ENCODE results near the gene RAB4A.

DNA sequence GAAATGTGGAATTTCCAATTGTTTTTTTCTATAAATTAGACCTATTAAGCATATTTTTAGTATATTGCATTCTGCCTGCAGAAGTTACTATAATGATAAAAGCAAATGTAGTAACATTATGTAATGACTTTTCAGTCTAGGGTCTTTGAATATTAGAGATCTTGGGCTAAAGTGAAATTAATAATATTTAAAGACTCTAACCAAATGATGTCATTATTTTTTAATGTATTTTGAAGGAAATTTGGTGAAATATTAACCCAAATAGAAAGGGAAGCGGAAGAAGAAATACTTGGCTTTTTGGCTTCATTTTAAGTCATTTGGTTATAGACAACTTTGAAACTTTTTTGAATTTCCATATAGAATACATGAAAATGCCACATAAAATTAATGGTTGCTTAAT lies 26.8 kb downstream of the RAB4A start:
- no peak for TF ChIP-seq CEBPB (IDR thresholded peaks at IDR 0.05; ENCODE audit: low read depth, low read length)
- TF ChIP-seq, protein P1, sequence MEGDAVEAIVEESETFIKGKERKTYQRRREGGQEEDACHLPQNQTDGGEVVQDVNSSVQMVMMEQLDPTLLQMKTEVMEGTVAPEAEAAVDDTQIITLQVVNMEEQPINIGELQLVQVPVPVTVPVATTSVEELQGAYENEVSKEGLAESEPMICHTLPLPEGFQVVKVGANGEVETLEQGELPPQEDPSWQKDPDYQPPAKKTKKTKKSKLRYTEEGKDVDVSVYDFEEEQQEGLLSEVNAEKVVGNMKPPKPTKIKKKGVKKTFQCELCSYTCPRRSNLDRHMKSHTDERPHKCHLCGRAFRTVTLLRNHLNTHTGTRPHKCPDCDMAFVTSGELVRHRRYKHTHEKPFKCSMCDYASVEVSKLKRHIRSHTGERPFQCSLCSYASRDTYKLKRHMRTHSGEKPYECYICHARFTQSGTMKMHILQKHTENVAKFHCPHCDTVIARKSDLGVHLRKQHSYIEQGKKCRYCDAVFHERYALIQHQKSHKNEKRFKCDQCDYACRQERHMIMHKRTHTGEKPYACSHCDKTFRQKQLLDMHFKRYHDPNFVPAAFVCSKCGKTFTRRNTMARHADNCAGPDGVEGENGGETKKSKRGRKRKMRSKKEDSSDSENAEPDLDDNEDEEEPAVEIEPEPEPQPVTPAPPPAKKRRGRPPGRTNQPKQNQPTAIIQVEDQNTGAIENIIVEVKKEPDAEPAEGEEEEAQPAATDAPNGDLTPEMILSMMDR (IDR thresholded peaks at IDR 0.05; ENCODE audit: control extremely low read depth in 1 of 3, insufficient read depth in 1 of 3, low read depth in 1 of 3, low read length in 3 of 3), result no peak
- TF ChIP-seq JUN (IDR thresholded peaks at IDR 0.05; ENCODE audit: low read depth, low read length), result no peak
- TF ChIP-seq MAFK (IDR thresholded peaks at IDR 0.05; ENCODE audit: low read depth, low read length), result no peak
- TF ChIP-seq POLR2A (IDR thresholded peaks at IDR 0.05; ENCODE audit: control extremely low read depth in 1 of 2, low read depth in 2 of 2, low read length in 2 of 2), result no peak
- TF ChIP-seq EP300 (IDR thresholded peaks at IDR 0.05; ENCODE audit: borderline replicate concordance in 1 of 2, low read depth in 2 of 2, low read length in 2 of 2), result no peak
- no peak for TF ChIP-seq USF2 (IDR thresholded peaks at IDR 0.05; ENCODE audit: low read length)
- no peak for TF ChIP-seq EZH2 (IDR thresholded peaks at IDR 0.05; ENCODE audit: low read depth, low read length, severe bottlenecking)
- no peak for TF ChIP-seq KDM1A (IDR thresholded peaks at IDR 0.05; ENCODE audit: borderline replicate concordance, low read length)
- no peak for TF ChIP-seq RFX5 (IDR thresholded peaks at IDR 0.05; ENCODE audit: borderline replicate concordance, low read depth, low read length)
- no peak for TF ChIP-seq JUND (IDR thresholded peaks at IDR 0.05; ENCODE audit: low read length)
